ENCODE results near the gene SERPINA3.
A peak's percentile ranks its signal among the peaks of the same experiment; 100 is the strongest.
"Not testable (repeated sequence)": the region's sequence is repeated elsewhere in the genome, so short reads cannot be mapped to it uniquely, and the experiment has no call there.

Gene SERPINA3

DNA sequence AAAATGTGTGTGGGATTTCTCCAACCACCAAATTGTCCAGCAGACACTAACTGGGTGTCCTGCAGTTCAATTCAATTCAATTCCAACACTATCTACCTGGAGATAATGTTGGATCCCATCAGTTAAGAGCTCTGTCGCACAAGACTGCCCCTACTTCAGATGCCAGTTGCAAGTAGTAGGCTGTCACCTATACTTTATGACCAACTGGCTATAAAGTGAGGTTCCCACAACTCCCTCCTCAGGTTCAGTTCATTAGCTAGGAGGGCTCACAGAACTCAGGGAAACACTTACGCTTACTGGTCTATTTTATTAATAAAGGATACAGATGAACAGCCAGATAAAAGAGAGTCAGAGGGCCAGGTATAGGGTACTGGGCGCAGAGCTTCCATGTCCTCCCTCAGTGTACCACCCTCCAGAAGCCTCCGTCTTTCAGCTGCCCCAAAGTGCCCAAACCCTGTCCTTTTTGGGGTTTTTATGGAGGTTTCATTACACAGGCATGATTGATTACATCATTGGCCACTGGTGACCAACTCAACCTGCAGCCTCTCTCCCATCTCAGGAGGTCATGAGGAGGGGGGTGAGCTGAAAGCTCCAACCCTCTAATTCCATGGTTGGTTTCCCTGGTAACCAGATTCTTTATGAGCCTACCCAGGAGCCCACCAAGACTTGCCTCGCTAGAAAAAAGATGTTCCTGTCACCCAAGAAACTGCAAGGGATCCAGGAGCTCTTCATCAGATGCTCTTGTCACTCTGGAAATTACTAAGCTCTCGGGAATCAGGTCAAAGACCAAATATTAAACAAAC lies 38.5 kb upstream of the SERPINA3 start:
- Histone ChIP-seq H3K9me3 (ENCODE audit: control insufficient read depth, low read length) (no peaks in the 10 kb centered on the region), H3K4me3 (ENCODE audit: low read length) (no peak overlapping the region), H3K4me1 (ENCODE audit: control insufficient read depth, insufficient read depth, low read length) (peaks cover 14% of the 10 kb centered on the region), H3K36me3 (ENCODE audit: control insufficient read depth, insufficient read depth, low read length, severe bottlenecking) (no peaks in the 10 kb centered on the region), H3K27me3 (replicated peaks; ENCODE audit: control insufficient read depth, insufficient read depth, low read length) (peaks cover 15% of the 10 kb centered on the region), H3K9ac (ENCODE audit: low read length) (no peak overlapping the region)
- no peak for DNase-seq (ENCODE audit: low read depth)

DNA sequence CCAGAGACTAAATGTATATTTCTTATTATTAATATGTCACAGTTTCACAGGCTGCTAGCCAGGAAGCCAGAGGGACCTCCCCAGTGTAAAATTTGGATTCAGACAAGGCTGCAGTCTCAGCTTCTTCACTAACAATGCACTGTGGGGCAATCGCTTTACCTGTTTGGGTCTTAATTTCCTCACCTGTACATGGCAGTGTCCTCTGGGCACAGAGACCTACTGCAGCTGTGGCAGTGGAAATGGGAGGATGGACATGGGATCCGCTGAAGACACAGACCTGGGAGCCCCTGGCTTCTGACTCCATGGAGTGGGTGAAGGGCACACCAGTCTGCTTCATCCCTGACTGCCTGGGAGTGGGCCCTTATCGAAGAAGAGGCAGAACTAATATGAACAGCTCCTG lies 37.9 kb upstream of the SERPINA3 start:
- no peak for DNase-seq (ENCODE audit: low read depth)
- Histone ChIP-seq H3K4me1 (ENCODE audit: control insufficient read depth, insufficient read depth, low read length) (peaks cover 14% of the 10 kb centered on the region), H3K27me3 (replicated peaks; ENCODE audit: control insufficient read depth, insufficient read depth, low read length) (peaks cover 15% of the 10 kb centered on the region), H3K9me3 (ENCODE audit: control insufficient read depth, low read length) (no peaks in the 10 kb centered on the region), H3K36me3 (ENCODE audit: control insufficient read depth, insufficient read depth, low read length, severe bottlenecking) (no peaks in the 10 kb centered on the region), H3K9ac (ENCODE audit: low read length) (no peak overlapping the region), H3K4me3 (ENCODE audit: low read length) (no peak overlapping the region)

DNA sequence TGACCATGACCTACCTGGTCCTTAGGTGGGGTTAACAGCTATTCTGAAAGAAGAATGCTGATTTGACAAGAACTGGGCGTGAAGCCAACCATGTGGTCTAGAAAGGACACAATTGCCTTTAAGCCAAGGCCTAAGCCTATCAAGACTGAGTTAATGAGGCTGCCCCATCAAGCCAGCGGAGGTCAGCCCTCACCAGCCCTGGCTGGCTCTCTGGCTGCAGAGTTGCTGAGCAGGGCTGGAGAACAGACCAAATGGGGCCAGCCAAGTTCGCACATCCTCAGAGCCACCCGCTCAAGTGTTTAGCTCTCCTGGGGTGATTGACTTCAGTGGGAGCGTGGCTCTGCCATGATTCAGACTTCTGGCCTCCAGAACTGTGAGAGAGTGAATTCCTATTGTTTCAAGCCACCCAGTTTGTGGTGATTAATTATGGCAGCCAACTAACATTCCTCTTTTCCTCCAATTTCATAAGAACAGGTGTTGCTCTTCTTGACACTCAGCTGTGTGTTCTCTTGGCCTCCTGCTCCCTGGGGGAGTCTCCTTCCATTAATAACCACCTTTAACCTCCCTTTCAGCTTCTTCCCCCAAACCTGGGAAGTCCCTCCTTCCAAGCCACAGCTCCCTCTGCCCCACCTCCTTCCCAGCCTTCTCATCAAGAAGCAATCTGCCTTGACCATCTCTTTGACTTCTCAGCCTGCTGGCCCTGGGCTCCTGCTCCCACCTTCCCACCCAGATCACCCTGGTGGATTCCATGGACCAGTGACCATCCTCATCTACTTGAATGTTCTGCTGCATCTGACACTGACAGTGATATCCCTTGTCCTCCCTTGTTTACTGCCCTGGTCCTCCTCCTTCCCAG lies 36.2 kb upstream of the SERPINA3 start:
- H3K36me3 ChIP-seq (ENCODE audit: control insufficient read depth, insufficient read depth, low read length, severe bottlenecking) = no peaks in the 10 kb centered on the region
- H3K4me3 ChIP-seq (ENCODE audit: low read length) = no peak overlapping the region
- DNase-seq (ENCODE audit: low read depth) = no peak
- H3K4me1 ChIP-seq (ENCODE audit: control insufficient read depth, insufficient read depth, low read length) = peaks cover 21% of the 10 kb centered on the region
- no peaks in the 10 kb centered on the region for H3K9me3 ChIP-seq (ENCODE audit: control insufficient read depth, low read length)
- peaks cover 15% of the 10 kb centered on the region for H3K27me3 ChIP-seq (replicated peaks; ENCODE audit: control insufficient read depth, insufficient read depth, low read length)
- H3K9ac ChIP-seq (ENCODE audit: low read length) = no peak overlapping the region

DNA sequence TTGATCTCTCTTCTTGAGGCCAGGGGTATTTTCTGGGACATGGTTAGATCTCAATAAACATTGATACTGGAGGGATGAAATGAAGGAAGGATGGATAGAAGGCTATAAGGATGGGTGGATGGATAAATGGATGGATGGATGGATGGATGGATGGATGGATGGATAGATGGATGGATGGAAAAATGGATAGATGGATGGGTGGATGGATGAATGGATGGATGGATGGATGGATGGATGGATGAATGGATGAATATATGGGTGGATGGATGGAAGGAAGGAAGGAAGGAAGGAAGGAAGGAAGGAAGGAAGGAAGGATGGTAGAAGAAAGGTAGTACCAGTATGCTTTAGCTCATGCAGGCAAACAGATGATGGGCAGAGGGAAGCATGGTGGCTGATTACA lies 34.7 kb upstream of the SERPINA3 start:
- not testable (repeated sequence) for H3K9ac ChIP-seq (ENCODE audit: low read length); H3K9me3 ChIP-seq (ENCODE audit: control insufficient read depth, low read length); H3K4me3 ChIP-seq (ENCODE audit: low read length); H3K36me3 ChIP-seq (ENCODE audit: control insufficient read depth, insufficient read depth, low read length, severe bottlenecking); DNase-seq (ENCODE audit: low read depth)
- Histone ChIP-seq H3K27me3 (replicated peaks; ENCODE audit: control insufficient read depth, insufficient read depth, low read length) (peaks cover 15% of the 10 kb centered on the region), H3K4me1 (ENCODE audit: control insufficient read depth, insufficient read depth, low read length) (peaks cover 21% of the 10 kb centered on the region)

DNA sequence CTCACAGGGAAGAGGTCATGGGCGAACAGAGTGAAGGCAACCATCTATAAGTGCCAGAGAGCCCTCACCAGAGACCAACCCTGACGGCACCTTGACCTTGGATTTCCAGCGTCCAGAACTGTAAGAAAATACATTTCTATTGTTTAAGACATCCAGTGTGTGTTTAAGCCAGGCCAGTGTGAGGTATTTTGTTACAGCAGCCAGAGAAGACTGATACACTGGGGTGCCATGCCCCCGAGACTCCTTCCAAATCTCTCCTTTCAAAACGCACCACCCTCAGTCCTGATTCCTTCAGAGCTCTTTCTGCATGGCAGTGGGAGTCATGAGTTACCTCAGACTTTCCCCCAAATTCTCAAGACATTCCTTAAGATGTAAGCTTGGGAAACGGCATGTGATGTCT lies 33.5 kb upstream of the SERPINA3 start:
- DNase-seq (ENCODE audit: low read depth) = no peak
- Histone ChIP-seq H3K27me3 (replicated peaks; ENCODE audit: control insufficient read depth, insufficient read depth, low read length) (peaks cover 15% of the 10 kb centered on the region), H3K9ac (ENCODE audit: low read length) (no peak overlapping the region)

DNA sequence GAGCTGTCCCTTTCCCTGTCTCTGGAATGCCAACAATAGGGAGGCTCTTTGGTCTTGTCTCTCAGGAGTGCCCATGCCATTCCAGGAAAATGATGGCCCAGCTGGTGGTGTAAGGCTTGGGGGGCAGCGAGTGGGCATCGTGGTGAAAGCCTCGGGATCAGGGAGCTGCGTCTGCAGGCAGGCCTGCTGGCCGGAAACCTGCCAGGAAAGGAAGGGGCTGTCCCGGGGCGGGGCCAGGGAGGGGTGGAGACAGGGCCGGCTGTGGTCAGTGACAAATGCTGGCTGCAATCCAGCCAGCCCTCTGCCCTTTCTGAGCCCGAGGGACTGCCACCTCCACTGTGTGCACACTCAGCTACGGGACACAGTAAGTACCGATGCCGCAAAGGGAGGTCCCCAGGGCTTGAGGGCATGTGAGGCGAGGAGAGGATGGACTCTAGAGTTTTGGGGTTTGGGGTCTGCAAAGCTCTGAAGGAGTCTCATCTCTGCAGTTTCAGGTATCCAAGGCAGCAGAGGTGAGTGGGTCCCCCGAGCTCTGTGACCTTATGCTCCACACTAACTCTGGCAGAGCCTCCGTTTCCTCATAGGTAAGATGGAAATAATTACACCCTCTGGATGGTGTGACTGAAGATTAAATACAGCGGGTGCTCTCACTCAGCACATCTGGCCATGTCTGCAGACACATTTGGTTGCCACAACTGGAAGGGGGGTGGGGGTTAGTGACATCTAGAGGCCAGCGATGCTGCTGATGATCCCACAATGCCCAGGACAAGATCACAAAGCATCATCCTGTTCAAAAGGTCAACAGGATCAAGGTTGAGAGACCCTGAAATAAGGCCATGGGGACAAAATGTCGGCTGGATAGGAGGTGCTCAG lies 30.8 kb upstream of the SERPINA3 start, which contains the start of gene SERPINA5:
SERPINA5 (plus strand) TSS at position 300 of the 873 bp plus-strand sequence. CDS start 5,937 bp downstream, outside the sequence.
- Histone ChIP-seq H3K9ac (ENCODE audit: low read length) (no peak within 1 kb of the TSS), H3K4me3 (ENCODE audit: low read length) (no peak within 1 kb of the TSS), H3K27me3 (replicated peaks; ENCODE audit: control insufficient read depth, insufficient read depth, low read length) (peaks cover 15% of the 10 kb centered on the region), H3K9me3 (ENCODE audit: control insufficient read depth, low read length) (no peaks in the 10 kb centered on the region), H3K36me3 (ENCODE audit: control insufficient read depth, insufficient read depth, low read length, severe bottlenecking) (no peaks in the 10 kb centered on the region), H3K4me1 (ENCODE audit: control insufficient read depth, insufficient read depth, low read length) (peaks cover 25% of the 10 kb centered on the region)
- DNase-seq (ENCODE audit: low read depth) = peak; percentile 53

More for the DNA sequence above, 33.5 kb upstream of the SERPINA3 start:
- H3K4me3 ChIP-seq (ENCODE audit: low read length) = no peak overlapping the region
- no peaks in the 10 kb centered on the region for H3K9me3 ChIP-seq (ENCODE audit: control insufficient read depth, low read length)
- no peaks in the 10 kb centered on the region for H3K36me3 ChIP-seq (ENCODE audit: control insufficient read depth, insufficient read depth, low read length, severe bottlenecking)
- H3K4me1 ChIP-seq (ENCODE audit: control insufficient read depth, insufficient read depth, low read length) = peaks cover 22% of the 10 kb centered on the region

DNA sequence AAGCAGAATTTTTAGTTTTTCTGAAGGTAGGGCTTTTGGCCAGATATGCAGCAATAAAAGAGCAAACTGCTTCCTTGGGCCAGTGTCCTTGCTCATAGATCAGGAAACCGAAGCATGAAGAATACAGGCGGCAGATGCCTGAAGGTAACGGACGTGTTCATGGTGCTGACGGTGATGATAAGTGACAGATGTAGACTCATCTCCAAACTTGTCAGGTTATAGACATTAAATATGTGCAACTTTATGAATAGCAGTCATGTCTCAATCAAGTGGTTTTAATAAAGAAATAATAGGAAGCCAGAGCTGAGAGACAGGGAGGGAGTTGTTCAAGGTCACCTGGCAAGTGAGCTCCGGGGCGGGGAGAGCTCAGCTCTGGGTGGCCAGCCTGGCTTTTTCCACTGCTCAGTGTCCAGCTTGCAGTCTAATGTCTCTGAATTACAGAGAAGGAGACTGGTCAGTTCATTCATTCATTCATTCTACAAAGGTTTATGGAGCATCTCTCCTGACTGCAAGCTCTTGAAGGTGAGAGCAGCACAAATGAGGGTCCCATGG lies 29.9 kb upstream of the SERPINA3 start:
- Histone ChIP-seq H3K27me3 (replicated peaks; ENCODE audit: control insufficient read depth, insufficient read depth, low read length) (peaks cover 11% of the 10 kb centered on the region), H3K4me1 (ENCODE audit: control insufficient read depth, insufficient read depth, low read length) (peaks cover 25% of the 10 kb centered on the region), H3K9ac (ENCODE audit: low read length) (no peak overlapping the region), H3K36me3 (ENCODE audit: control insufficient read depth, insufficient read depth, low read length, severe bottlenecking) (no peaks in the 10 kb centered on the region), H3K9me3 (ENCODE audit: control insufficient read depth, low read length) (no peaks in the 10 kb centered on the region), H3K4me3 (ENCODE audit: low read length) (no peak overlapping the region)
- no peak for DNase-seq (ENCODE audit: low read depth)

DNA sequence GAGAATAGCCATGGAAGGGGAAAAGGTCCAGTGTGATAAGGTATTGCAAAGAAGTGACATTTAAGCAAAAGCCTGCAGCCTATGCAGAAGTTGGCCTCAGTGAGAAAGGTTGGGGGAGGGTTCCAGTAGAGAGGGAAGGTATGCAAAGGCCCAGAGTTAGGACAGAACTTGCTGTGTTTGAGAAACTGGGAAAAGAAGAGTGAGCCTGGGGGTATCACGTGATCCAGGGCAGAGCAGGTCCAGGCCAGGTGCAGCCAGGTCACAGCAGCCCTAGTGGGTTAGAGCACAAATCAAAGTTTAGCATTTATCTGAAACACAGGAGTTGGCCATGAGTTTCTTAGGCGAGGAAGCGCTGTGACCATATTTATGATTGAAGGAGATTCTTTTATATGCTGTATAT lies 29.3 kb upstream of the SERPINA3 start:
- Histone ChIP-seq H3K4me3 (ENCODE audit: low read length) (no peak overlapping the region), H3K36me3 (ENCODE audit: control insufficient read depth, insufficient read depth, low read length, severe bottlenecking) (no peaks in the 10 kb centered on the region), H3K4me1 (ENCODE audit: control insufficient read depth, insufficient read depth, low read length) (peaks cover 25% of the 10 kb centered on the region), H3K9ac (ENCODE audit: low read length) (no peak overlapping the region), H3K27me3 (replicated peaks; ENCODE audit: control insufficient read depth, insufficient read depth, low read length) (peaks cover 12% of the 10 kb centered on the region), H3K9me3 (ENCODE audit: control insufficient read depth, low read length) (no peaks in the 10 kb centered on the region)
- no peak for DNase-seq (ENCODE audit: low read depth)

DNA sequence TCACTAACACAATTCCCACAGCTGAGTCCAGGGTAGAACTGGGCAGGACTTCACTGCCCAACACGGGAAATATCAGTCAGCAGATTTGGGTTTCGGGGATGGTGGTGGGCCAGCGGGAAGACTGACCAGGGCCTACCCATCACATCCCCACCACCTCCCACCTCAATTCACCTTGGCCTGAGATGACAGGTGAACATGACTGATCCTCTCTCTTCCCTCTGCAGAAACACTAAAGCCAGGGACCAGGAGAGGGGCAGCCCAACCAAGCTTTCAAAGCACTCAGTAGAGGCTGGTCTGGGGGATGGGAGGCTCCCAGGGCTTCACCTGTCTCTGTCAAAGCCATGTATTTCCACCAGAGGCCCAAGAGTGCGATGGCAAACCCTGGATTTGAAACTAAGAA lies 28.6 kb upstream of the SERPINA3 start:
- H3K4me1 ChIP-seq (ENCODE audit: control insufficient read depth, insufficient read depth, low read length) = peaks cover 25% of the 10 kb centered on the region
- H3K36me3 ChIP-seq (ENCODE audit: control insufficient read depth, insufficient read depth, low read length, severe bottlenecking) = no peaks in the 10 kb centered on the region
- no peaks in the 10 kb centered on the region for H3K9me3 ChIP-seq (ENCODE audit: control insufficient read depth, low read length)
- no peak for DNase-seq (ENCODE audit: low read depth)
- H3K4me3 ChIP-seq (ENCODE audit: low read length) = no peak overlapping the region
- no peak overlapping the region for H3K9ac ChIP-seq (ENCODE audit: low read length)
- H3K27me3 ChIP-seq (replicated peaks; ENCODE audit: control insufficient read depth, insufficient read depth, low read length) = peaks cover 14% of the 10 kb centered on the region

DNA sequence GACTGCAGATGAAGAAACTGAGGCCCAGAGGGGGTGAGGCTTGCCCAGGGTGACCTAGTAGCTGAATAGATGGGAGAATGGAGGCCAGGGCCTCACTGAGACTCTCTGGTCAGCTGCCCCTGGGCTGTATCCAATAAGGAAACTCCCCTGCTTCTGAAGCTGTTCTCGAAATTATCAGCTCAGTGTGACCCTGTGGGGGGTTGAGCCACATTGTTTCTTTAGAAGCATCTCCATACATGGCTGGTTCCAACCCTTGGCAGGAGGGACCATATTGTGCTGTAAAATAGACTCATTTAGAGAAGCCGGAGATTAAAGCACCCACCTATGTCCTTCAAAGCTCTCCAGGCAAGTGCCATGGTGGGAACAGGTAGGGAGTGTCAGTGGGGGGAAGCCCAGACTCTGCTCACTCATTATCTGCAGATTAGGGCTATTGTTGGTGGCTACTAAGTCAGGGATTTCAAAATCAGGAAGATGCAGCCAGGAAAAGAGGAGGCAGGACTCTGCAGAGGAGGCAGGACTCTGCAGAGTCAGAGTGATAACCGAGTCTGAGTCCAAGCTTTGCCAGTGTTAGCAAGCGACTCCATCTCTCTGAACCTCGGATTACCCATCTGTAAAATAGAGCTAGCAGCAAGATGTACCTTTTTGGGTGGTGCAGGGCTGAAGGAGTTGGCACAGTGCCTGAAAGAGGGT lies 27.5 kb upstream of the SERPINA3 start:
- Histone ChIP-seq H3K27me3 (replicated peaks; ENCODE audit: control insufficient read depth, insufficient read depth, low read length) (peaks cover 20% of the 10 kb centered on the region), H3K9me3 (ENCODE audit: control insufficient read depth, low read length) (no peaks in the 10 kb centered on the region), H3K36me3 (ENCODE audit: control insufficient read depth, insufficient read depth, low read length, severe bottlenecking) (no peaks in the 10 kb centered on the region), H3K4me3 (ENCODE audit: low read length) (no peak overlapping the region), H3K4me1 (ENCODE audit: control insufficient read depth, insufficient read depth, low read length) (peaks cover 25% of the 10 kb centered on the region), H3K9ac (ENCODE audit: low read length) (no peak overlapping the region)
- no peak for DNase-seq (ENCODE audit: low read depth)

Data from adipocyte (in vitro differentiated cells).